GM19351 (cell line): Measurements from ENCODE around the gene TMSB4X.

Source experiments
- ATAC-seq: cut with Tn5 transposase; IDR thresholded peaks from one replicate; pipeline ENCODE4 v1.9.1; 2021; ENCODE audit warnings: mild to moderate bottlenecking, moderate library complexity; ENCODE audit not compliant: unreplicated experiment

The TMSB4X gene

DNA sequence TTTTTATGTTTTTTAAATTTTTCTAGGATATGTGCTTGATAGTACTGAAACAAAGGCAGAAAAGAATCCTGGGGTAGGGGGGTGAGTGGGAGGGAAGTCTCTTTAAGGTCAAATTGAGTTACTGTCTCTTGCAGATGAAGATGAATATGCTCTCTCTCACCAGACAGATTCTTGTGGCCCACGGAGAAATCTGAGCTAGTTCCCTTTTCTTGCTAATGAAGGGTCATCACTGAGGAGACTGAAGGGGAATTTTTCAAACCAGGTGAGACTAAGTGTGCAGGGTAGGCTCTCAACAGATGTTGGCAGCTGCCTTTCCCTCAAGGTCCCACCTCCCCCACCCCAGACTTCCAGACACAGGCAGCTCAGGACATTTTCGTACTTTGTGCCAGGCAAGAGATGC, 48.0 kb downstream of the TMSB4X start:
- peak; percentile 91 for ATAC-seq

DNA sequence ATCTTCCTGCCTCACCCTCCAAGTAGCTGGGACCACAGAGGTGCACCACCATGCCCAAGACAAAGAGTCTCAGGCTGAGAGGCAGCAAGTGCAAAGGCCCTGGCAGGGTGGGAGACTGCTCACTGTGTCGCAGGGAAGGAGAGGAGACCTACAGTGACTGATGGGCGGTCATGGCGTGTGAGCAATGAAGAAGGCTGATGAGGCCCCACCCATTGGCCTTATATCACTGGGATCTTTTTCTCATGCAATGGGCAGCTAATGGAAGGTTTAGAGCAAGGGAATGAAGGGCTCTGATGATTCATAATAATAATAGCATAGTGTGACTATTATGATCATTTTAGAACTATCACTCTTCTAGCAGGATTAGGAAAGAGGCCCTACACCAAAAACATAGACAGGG, 48.7 kb downstream of the TMSB4X start:
- no peak for ATAC-seq

DNA sequence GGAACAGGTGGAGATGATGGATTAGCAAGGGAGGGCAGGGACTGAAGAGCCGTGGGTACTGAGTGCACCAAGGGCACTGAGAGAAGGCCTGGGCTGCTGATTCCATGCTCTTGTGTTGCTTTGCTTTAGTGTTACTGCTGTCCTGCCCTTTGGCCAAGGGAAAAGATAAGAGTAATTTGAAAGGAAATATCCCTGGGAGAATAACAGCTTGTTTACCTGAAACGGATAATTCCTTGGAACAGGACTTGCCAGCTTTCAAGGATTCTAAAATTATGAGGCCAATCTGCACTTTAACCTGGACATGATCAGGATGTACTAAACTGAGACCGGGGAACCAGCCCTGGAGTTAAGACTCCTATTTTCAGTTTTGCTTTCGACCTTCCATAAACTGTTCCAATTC, 49.1 kb downstream of the TMSB4X start:
- no peak for ATAC-seq

DNA sequence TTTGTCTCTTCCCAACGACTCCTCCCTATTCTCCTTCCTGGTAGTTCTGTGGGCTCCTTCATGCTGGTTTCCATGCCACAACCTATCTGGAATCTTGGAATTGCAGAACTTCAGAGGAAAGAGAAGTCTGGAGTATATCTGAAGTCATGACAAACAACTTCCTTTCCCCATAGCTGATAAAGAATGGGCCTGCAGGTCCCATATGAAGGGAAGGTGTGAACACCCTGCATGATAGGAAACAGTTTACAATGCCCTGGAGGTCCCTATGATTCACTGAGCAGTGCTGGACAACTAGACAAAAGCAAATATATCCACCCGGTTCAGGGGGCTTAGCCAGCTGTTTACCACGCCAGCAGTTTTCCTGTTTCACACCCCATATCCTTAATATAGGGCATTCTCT, 50.1 kb downstream of the TMSB4X start:
- ATAC-seq, result no peak
